Smooth muscle cell (in vitro differentiated cells): ENCODE results near the gene CSRNP3. TPM values are rescaled to one million over a fixed set of nuclear protein-coding genes. Genes with fewer than 3 reads are reported as not detected.

Source experiments
- DNase-seq: peaks from one replicate; lab custom pipeline; 2025; ENCODE audit not compliant: unreplicated experiment; lab: John Stamatoyannopoulos, UW
- H2AFZ ChIP-seq: fragments of 200-600 bp; sonication (generic); 2 replicates; pipeline ENCODE4 v1.6.0; 2016; ENCODE audit warnings: antibody characterized with exemption, low read depth, mild to moderate bottlenecking
- H3F3A ChIP-seq: fragments of 200-600 bp; sonication (generic); 2 replicates; pipeline ENCODE4 v1.6.0; 2017; ENCODE audit warnings: antibody characterized with exemption, low read depth
- H3K27ac ChIP-seq: fragments of 200-600 bp; sonication (generic); 2 replicates; pipeline ENCODE4 v1.5.1; 2016; ENCODE audit warnings: low read depth, mild to moderate bottlenecking
- H3K27me3 ChIP-seq: fragments of 200-600 bp; sonication (generic); 2 replicates; pipeline ENCODE4 v1.6.1; 2016; ENCODE audit warnings: low read depth, mild to moderate bottlenecking
- H3K36me3 ChIP-seq: fragments of 200-600 bp; sonication (generic); 2 replicates; pipeline ENCODE4 v1.5.1; 2016; ENCODE audit warnings: low read depth
- H3K4me1 ChIP-seq: fragments of 200-600 bp; sonication (generic); 2 replicates; pipeline ENCODE4 v1.5.1; 2016; ENCODE audit warnings: low read depth
- H3K4me2 ChIP-seq: fragments of 200-600 bp; sonication (generic); 2 replicates; pipeline ENCODE4 v1.6.0; 2016; ENCODE audit warnings: mild to moderate bottlenecking
- H3K4me3 ChIP-seq: fragments of 200-600 bp; sonication (generic); 2 replicates; pipeline ENCODE4 v1.5.1; 2016; ENCODE audit warnings: mild to moderate bottlenecking
- H3K79me2 ChIP-seq: fragments of 200-600 bp; sonication (generic); 2 replicates; pipeline ENCODE4 v1.6.0; 2016; ENCODE audit warnings: low read depth, mild to moderate bottlenecking
- H3K9ac ChIP-seq: fragments of 200-600 bp; sonication (generic); 2 replicates; pipeline ENCODE4 v1.6.0; 2016; ENCODE audit warnings: low read depth
- H3K9me3 ChIP-seq: fragments of 200-600 bp; sonication (generic); replicated peaks from 2 replicates; pipeline ENCODE4 v1.5.1; 2016; ENCODE audit warnings: low read depth
- H4K20me1 ChIP-seq: fragments of 200-600 bp; sonication (generic); 2 replicates; pipeline ENCODE4 v1.6.0; 2016; ENCODE audit warnings: low read depth
- WGBS: methylation state at CpG from one replicate; pipeline ENCODE4 v1.1.7; 2016; ENCODE audit warnings: low lambda C conversion rate; 5-methylcytosine and 5-hydroxymethylcytosine counted together
- polyA plus RNA-seq: library from polyadenylated mRNA; unstranded; fragments of >200 nt; fragmentation: Nextera tagmentation; extraction: Ambion mirVana; gene quantifications from 2 replicates; pipeline ENCODE4 v1.2.1, GENCODE V29; 2016
- total RNA-seq: library from RNA; depleted of rRNA; stranded (reverse); fragments of >200 nt; gene quantifications from 2 replicates; pipeline ENCODE4 v1.2.3, GENCODE V29; 2014
- TF ChIP-seq, protein P1 (sequence below): fragments of 200-600 bp; sonication (generic); IDR thresholded peaks from 2 replicates; pipeline ENCODE4 v1.5.1; 2017; ENCODE audit warnings: borderline replicate concordance, mild to moderate bottlenecking, antibody characterized with exemption; ENCODE audit not compliant: insufficient read depth, poor library complexity, severe bottlenecking

Gene CSRNP3
- total and polyA plus RNA-seq, 2 experiments from 2014 or later, result 2.8 to 7.1 TPM

DNA sequence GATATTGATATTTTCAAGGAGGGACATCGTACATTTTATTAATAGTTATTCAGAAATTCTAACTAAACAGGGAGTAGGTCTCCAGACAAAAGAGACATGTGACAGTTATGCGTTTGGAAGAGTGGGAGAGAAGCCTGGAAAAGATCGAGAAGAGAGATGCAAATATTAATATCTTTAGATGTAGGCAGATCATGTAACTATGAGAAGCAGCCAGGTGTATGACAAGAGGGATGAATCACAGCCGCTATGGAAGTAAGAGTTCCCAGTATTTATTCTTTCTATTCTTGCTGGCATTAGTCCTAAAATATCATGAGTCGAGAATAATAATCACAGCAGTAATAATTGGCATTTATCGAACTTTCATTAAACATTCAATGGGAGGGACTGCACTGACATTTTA, 140.2 kb downstream of the CSRNP3 start:
- H3K9ac ChIP-seq, result no peak overlapping the region
- no peaks in the 10 kb centered on the region for H3K79me2 ChIP-seq
- H4K20me1 ChIP-seq, result no peaks in the 10 kb centered on the region
- H3K27ac ChIP-seq, result no peak overlapping the region
- no peaks in the 10 kb centered on the region for H3K36me3 ChIP-seq
- TF ChIP-seq, protein P1, sequence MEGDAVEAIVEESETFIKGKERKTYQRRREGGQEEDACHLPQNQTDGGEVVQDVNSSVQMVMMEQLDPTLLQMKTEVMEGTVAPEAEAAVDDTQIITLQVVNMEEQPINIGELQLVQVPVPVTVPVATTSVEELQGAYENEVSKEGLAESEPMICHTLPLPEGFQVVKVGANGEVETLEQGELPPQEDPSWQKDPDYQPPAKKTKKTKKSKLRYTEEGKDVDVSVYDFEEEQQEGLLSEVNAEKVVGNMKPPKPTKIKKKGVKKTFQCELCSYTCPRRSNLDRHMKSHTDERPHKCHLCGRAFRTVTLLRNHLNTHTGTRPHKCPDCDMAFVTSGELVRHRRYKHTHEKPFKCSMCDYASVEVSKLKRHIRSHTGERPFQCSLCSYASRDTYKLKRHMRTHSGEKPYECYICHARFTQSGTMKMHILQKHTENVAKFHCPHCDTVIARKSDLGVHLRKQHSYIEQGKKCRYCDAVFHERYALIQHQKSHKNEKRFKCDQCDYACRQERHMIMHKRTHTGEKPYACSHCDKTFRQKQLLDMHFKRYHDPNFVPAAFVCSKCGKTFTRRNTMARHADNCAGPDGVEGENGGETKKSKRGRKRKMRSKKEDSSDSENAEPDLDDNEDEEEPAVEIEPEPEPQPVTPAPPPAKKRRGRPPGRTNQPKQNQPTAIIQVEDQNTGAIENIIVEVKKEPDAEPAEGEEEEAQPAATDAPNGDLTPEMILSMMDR, result no peak
- H3K4me1 ChIP-seq, result peaks cover 6% of the 10 kb centered on the region
- H3K9me3 ChIP-seq, result no peaks in the 10 kb centered on the region
- H3K4me2 ChIP-seq, result no peak overlapping the region
- DNase-seq, result no peak
- H3F3A ChIP-seq, result no peaks in the 10 kb centered on the region
- no peaks in the 10 kb centered on the region for H3K27me3 ChIP-seq
- no peak overlapping the region for H3K4me3 ChIP-seq
- WGBS, result 98% methylated on average over 6 of the region's 6 CpGs
- no peak overlapping the region for H2AFZ ChIP-seq

DNA sequence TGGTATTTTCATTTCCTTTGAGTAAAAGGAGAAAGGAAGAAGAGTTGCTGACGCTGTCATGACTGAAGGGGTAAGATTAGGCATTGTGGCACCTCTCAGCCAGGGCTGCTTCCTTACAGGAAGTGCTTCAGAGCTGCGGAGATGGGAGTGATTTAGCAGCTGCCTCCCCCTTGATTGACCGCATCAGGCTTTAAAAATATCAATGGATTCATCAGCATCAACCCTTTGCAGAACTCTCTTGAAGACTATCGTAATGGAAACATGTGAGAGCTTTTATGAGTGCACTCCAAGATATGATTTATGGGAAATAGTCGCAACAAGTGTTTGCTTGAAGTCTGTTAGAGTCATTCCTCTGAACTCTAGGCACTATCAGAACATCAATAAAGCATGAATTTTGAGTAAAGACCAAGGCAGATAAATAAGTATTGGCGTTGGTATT, 141.1 kb downstream of the CSRNP3 start:
- H3K4me3 ChIP-seq, result no peak overlapping the region
- no peak overlapping the region for H3K4me2 ChIP-seq
- no peaks in the 10 kb centered on the region for H3F3A ChIP-seq
- no peaks in the 10 kb centered on the region for H3K79me2 ChIP-seq
- H3K9me3 ChIP-seq, result no peaks in the 10 kb centered on the region
- H3K4me1 ChIP-seq, result peaks cover 6% of the 10 kb centered on the region
- H3K9ac ChIP-seq, result no peak overlapping the region
- no peak overlapping the region for H3K27ac ChIP-seq
- H3K36me3 ChIP-seq, result no peaks in the 10 kb centered on the region
- no peaks in the 10 kb centered on the region for H4K20me1 ChIP-seq
- no peak overlapping the region for H2AFZ ChIP-seq
- WGBS, result 41% methylated on average over 6 of the region's 6 CpGs
- TF ChIP-seq, protein P1, result no peak
- H3K27me3 ChIP-seq, result no peaks in the 10 kb centered on the region
- no peak for DNase-seq

DNA sequence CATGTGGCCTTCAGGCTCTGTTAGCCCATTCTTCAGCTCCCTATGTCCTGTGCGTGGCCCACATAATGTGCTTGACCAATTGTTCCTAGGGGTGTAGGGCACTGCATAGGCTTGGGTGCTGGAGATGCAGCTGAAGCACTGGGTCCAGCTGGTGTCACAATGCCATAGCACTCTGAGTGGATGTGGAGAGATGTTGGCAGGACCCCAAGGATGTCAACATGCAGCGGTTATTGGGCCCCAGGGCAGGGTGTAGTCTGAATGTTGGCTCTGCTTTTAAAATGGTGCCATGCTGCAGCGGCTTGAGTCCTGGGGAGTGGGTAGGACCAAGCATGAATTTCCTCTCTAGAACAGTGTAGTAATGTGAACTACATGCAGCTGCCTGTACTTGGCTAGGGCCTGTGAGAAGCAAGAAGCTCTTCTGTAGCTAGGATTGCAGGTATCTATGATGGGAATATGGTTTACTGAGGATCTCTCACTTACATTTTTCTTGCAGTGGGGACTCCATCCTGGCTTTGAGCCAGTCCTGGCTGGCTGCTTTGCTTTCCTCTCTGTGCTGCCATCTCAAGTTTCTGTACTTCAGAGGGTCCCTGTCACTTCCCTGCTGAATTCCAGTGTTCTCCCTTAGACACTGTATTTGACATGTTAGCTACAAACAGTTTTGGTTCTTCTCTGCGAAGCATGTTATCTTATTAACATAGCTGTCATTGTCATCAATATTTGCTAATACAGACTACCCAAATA, 148.4 kb downstream of the CSRNP3 start:
- TF ChIP-seq, protein P1, result no peak
- Histone ChIP-seq H3K27ac (no peak overlapping the region), H3K36me3 (no peaks in the 10 kb centered on the region), H3K9me3 (no peaks in the 10 kb centered on the region), H4K20me1 (no peaks in the 10 kb centered on the region), H3K4me1 (peaks cover 2% of the 10 kb centered on the region), H3K27me3 (no peaks in the 10 kb centered on the region), H3K4me2 (no peak overlapping the region), H3K79me2 (no peaks in the 10 kb centered on the region), H2AFZ (no peak overlapping the region), H3K4me3 (no peak overlapping the region), H3F3A (no peaks in the 10 kb centered on the region), H3K9ac (no peak overlapping the region)
- DNase-seq, result no peak
- 98% methylated on average over 4 of the region's 4 CpGs for WGBS

DNA sequence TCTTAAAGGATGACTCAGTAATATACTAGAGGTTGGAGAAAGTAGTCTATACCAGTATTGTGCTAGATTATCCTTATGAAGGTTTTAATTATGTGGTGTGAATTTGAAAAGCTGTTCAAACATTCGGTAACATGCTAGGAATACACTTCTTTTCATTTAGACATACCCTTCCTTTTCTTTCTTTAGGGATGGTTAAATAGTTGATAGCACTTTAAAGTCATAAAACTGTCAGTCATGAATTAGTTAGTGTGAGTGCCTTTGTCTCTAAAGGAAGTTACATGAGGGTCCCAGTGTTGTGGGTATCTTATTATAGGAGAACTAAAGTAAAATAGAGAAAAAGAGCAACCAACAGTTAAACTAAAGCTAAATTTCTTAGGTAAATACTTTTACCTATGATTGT, 149.3 kb downstream of the CSRNP3 start:
- Histone ChIP-seq H2AFZ (no peak overlapping the region), H3F3A (no peaks in the 10 kb centered on the region), H3K9me3 (no peaks in the 10 kb centered on the region), H3K79me2 (no peaks in the 10 kb centered on the region), H3K9ac (no peak overlapping the region), H3K27me3 (no peaks in the 10 kb centered on the region), H3K27ac (no peak overlapping the region), H4K20me1 (no peaks in the 10 kb centered on the region), H3K4me2 (no peak overlapping the region), H3K4me1 (peaks cover 5% of the 10 kb centered on the region), H3K36me3 (no peaks in the 10 kb centered on the region), H3K4me3 (no peak overlapping the region)
- TF ChIP-seq, protein P1, result no peak
- DNase-seq, result no peak
- 91% methylated on average over 1 of the region's 1 CpG for WGBS
